VCaP (cell line): ENCODE data around the gene PCNT.

Experiments
- H3K27ac ChIP-seq: fragments of 450-650 bp; 2 replicates; pipeline ENCODE4 v1.5.1; 2017
- CTCF ChIP-seq: fragments of 450-650 bp; conservative IDR thresholded peaks from 2 replicates; pipeline ENCODE4 v1.5.1; 2017; ENCODE audit warnings: mild to moderate bottlenecking, moderate library complexity

Gene PCNT

GRCh38 chr21:46381541-46381940 is 57.6 kb downstream of the PCNT start:
- no peak overlapping the region for H3K27ac ChIP-seq
- TF ChIP-seq CTCF, result no peak

GRCh38 chr21:46384556-46384955 is 60.6 kb downstream of the PCNT start:
- no peak for TF ChIP-seq CTCF
- no peak overlapping the region for H3K27ac ChIP-seq

GRCh38 chr21:46385846-46386733 is 62.1 kb downstream of the PCNT start:
- TF ChIP-seq CTCF, result no peak
- no peak overlapping the region for H3K27ac ChIP-seq

DNA sequence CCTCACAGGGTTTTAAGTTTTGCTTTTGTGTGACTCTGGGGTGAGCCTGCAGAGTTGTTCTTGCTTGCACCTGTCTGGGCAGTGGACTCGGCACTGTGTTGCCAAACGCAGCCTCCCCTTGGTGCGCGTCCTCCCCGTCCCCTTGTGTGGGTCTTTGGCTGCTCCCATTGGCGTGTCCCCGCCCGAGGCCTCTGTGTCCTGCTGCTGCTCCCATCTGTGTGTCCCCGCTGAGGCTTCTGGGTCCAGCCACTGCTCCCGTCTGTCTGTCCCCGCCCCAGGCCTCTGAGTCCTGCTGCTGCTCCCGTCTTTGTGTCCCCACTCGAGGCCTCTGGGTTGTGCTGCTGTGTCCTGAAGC is 62.8 kb downstream of the PCNT start:
- no peak for TF ChIP-seq CTCF
- no peak overlapping the region for H3K27ac ChIP-seq

DNA sequence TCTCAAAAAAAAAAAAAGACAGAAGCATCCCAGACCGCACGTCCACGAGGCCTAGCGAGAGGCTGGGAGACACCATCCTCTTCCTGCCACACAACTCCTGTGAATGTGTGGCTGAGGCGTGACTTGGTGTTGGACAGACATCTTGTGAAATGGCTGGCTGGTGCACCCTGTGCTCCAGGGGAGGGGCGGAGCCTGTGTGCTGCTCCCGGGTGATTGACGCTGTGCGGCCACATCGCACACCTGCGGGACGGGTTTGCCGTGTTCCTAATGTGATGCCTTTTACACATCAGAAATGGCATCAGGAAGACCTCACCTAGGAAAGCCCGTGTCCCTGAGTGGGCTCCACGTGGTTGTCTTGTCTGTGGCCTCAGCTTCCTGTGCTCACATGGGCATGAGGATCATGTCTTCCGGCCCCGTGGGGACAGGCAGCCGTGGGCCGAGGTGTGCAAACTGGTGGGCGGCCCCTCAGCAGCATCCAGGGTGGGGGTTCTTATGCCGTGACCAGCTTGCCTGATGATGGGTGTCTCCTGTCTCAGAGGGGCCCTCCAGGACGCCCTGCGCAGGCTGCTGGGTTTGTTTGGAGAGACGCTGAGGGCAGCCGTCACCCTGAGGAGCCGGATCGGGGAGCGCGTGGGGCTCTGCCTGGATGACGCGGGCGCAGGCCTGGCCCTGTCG is 64.4 kb downstream of the PCNT start:
- H3K27ac ChIP-seq, result peak overlapping the region; percentile 32; the same call in 1 of the 2 replicates
- no peak for TF ChIP-seq CTCF

GRCh38 chr21:46388896-46389295 is 64.9 kb downstream of the PCNT start:
- H3K27ac ChIP-seq, result peak overlapping the region; percentile 32; the same call in 1 of the 2 replicates
- TF ChIP-seq CTCF, result no peak
